Endothelial cell of umbilical vein (primary cell): Measurements from ENCODE around the gene DOK1. TPM values are rescaled to one million over a fixed set of nuclear protein-coding genes. Genes with fewer than 3 reads are reported as not detected.

Experiments used
- BruUV-seq: library from RNA; stranded (reverse); fragments of 400-500 nt; replicated peaks from 2 replicates; lab custom pipeline; 2021; lab: Mats Ljungman, UMichigan
- CTCF ChIA-PET: fragments of 300-600, 350-600 bp; sonication (Branson Sonifier 250); formaldehyde crosslinking; loops from one replicate; lab custom pipeline; 2021; ENCODE audit warnings: antibody characterized with exemption, inconsistent platforms; lab: Charles Lee
- POLR2A ChIA-PET: fragments of 300-600, 350-600 bp; sonication (Branson Sonifier 250); formaldehyde crosslinking; loops from one replicate; lab custom pipeline; 2021; ENCODE audit warnings: antibody characterized with exemption, inconsistent platforms; lab: Charles Lee
- DNase-seq: peaks from one replicate; pipeline ENCODE4 v3.0.0-alpha.2; 2011; ENCODE audit warnings: low read depth, low spot score
- FAIRE-seq: peaks from 2 replicates; lab custom pipeline; 2011; peaks lifted over from hg19 to GRCh38; lab: Jason Lieb, UNC
- H2AFZ ChIP-seq: 2 replicates; pipeline ENCODE4 v1.6.0; 2012; ENCODE audit warnings: low read depth, low read length, control low read depth, inconsistent platforms
- H3K27ac ChIP-seq: 2 replicates; pipeline ENCODE4 v1.5.1; 2011; ENCODE audit warnings: low read depth, mild to moderate bottlenecking, control low read depth, low read length, moderate library complexity; ENCODE audit not compliant: insufficient read depth
- H3K27me3 ChIP-seq, 2 experiments: 2 replicates each; pipeline versions ENCODE4 v1.6.0 to v1.6.1; 2011; ENCODE audit warnings: low read length in 2 of 2, mixed read lengths in 1 of 2; ENCODE audit not compliant: control insufficient read depth in 2 of 2, insufficient read depth in 2 of 2
- H3K36me3 ChIP-seq, 2 experiments: 2 replicates in 1 of 2; 3 replicates in 1 of 2; pipeline ENCODE4 v1.5.1; 2011; ENCODE audit warnings: low read length in 2 of 2, mild to moderate bottlenecking in 1 of 2, moderate library complexity in 1 of 2; ENCODE audit not compliant: control insufficient read depth in 2 of 2, insufficient read depth in 2 of 2; ENCODE audit errors: extremely low read depth in 1 of 2
- H3K4me1 ChIP-seq: 3 replicates; pipeline ENCODE4 v1.5.1; 2011; ENCODE audit warnings: mild to moderate bottlenecking, low read length; ENCODE audit not compliant: control insufficient read depth, insufficient read depth; ENCODE audit errors: extremely low read depth
- H3K4me2 ChIP-seq: 2 replicates; pipeline ENCODE4 v1.6.1; 2011; ENCODE audit warnings: low read length, control low read depth, mixed read lengths; ENCODE audit not compliant: insufficient read depth
- H3K4me3 ChIP-seq, 3 experiments: fragments of 200-600 bp in 1 of 3; sonication (generic), shearing (Covaris generic) in 1 of 3; replicated peaks in 1 of 3; 2 replicates each; pipeline ENCODE4 v1.5.1; 2011 to 2016; ENCODE audit warnings: control low read depth in 3 of 3, low read length in 3 of 3, mild to moderate bottlenecking in 2 of 3, inconsistent platforms in 1 of 3, low read depth in 1 of 3, moderate library complexity in 1 of 3; ENCODE audit not compliant: insufficient read depth in 1 of 3
- H3K79me2 ChIP-seq: 2 replicates; pipeline ENCODE4 v1.6.0; 2012; ENCODE audit warnings: low read length, inconsistent platforms; ENCODE audit not compliant: control insufficient read depth, insufficient read depth
- H3K9ac ChIP-seq: replicated peaks from 2 replicates; pipeline ENCODE3; 2011; ENCODE audit warnings: low read length, control low read depth; ENCODE audit not compliant: insufficient read depth; ENCODE audit errors: extremely low read depth
- H3K9me1 ChIP-seq: replicated peaks from 3 replicates; pipeline ENCODE4 v1.6.0; 2011; ENCODE audit warnings: mild to moderate bottlenecking, low read length; ENCODE audit not compliant: control insufficient read depth, insufficient read depth; ENCODE audit errors: extremely low read depth
- H3K9me3 ChIP-seq: replicated peaks from 2 replicates; pipeline ENCODE4 v1.5.1; 2012; ENCODE audit warnings: low read length, inconsistent platforms; ENCODE audit not compliant: control insufficient read depth, insufficient read depth
- H4K20me1 ChIP-seq: replicated peaks from 2 replicates; pipeline ENCODE3; 2011; ENCODE audit warnings: mild to moderate bottlenecking, low read length; ENCODE audit not compliant: control insufficient read depth, insufficient read depth; ENCODE audit errors: extremely low read depth
- EZH2 ChIP-seq: IDR thresholded peaks from 2 replicates; pipeline ENCODE4 v1.6.1; 2012; ENCODE audit warnings: borderline replicate concordance, low read depth, mild to moderate bottlenecking, moderate library complexity, low read length, inconsistent platforms; ENCODE audit not compliant: severe bottlenecking
- FOS ChIP-seq: IDR thresholded peaks from 2 replicates; pipeline ENCODE4 v1.6.1; 2011; ENCODE audit warnings: mild to moderate bottlenecking, low read length, moderate library complexity, borderline replicate concordance; ENCODE audit not compliant: insufficient read depth
- GATA2 ChIP-seq: IDR thresholded peaks from 2 replicates; pipeline ENCODE4 v1.7.0; 2011; ENCODE audit warnings: low read depth, mild to moderate bottlenecking, moderate library complexity, mixed read lengths, low read length; ENCODE audit not compliant: insufficient read length, insufficient read depth
- JUN ChIP-seq: IDR thresholded peaks from 2 replicates; pipeline ENCODE4 v1.6.1; 2011; ENCODE audit warnings: borderline replicate concordance, low read depth; ENCODE audit not compliant: insufficient read length, insufficient read depth
- MYC ChIP-seq: IDR thresholded peaks from one replicate; pipeline ENCODE4 v1.6.1; 2011; ENCODE audit warnings: mild to moderate bottlenecking, low read depth, low read length
- POLR2A ChIP-seq: IDR thresholded peaks from 2 replicates; pipeline ENCODE4 v1.6.1; 2012; ENCODE audit warnings: low read depth, mild to moderate bottlenecking, control low read depth, low read length
- POLR2AphosphoS5 ChIP-seq: IDR thresholded peaks from 2 replicates; pipeline ENCODE4 v1.6.1; 2012; ENCODE audit warnings: low read depth, mild to moderate bottlenecking, control low read depth, low read length, moderate library complexity; ENCODE audit not compliant: insufficient read depth
- dilution Hi-C: fragments of 300-500 bp; cut with MboI; formaldehyde crosslinking; loops from one replicate; pipeline ENCODE4 v1.15.0; 2019; ENCODE audit warnings: low sequenced_read_pairs; ENCODE audit not compliant: extremely low pct_ligation_motif_present
- intact Hi-C: fragments of 100-400 bp; cut with micrococcal nuclease; formaldehyde crosslinking; loops from one replicate; pipeline ENCODE4 v1.10.0; 2022
- polyA plus RNA-seq, 4 experiments: library from polyadenylated mRNA; depleted of rRNA in 3 of 4; stranded (reverse) in 3 of 4; unstranded in 1 of 4; fragments of >200 nt; gene quantifications; 2 replicates each; pipeline versions ENCODE4 v1.2.1 to v1.2.3, GENCODE V29; 2011 to 2012; ENCODE audit warnings: missing spikeins in 1 of 4
- total RNA-seq: library from RNA; stranded (reverse); gene quantifications from 2 replicates; pipeline ENCODE4 v1.2.3, GENCODE V29; 2021
- TF ChIP-seq, protein P1 (sequence below), 2 donors: IDR thresholded peaks; 1 replicate in 1 of 2; 2 replicates in 1 of 2; pipeline ENCODE4 v1.5.1; 2011; ENCODE audit warnings: low read length in 2 of 2, mild to moderate bottlenecking in 2 of 2, moderate library complexity in 2 of 2, control low read depth in 1 of 2, inconsistent platforms in 1 of 2, low read depth in 1 of 2; ENCODE audit not compliant: insufficient read depth in 1 of 2; ENCODE audit errors: extremely low read depth in 1 of 2
- TF ChIP-seq, protein P2 (sequence below): IDR thresholded peaks from 2 replicates; pipeline ENCODE4 v1.6.1; 2011; ENCODE audit not compliant: insufficient read depth, insufficient read length

The DOK1 gene
- total and polyA plus RNA-seq, 2 donors (not counting 3 experiments of a cell fraction or from before 2014, with no cell fraction given), result 10.4 to 12.7 TPM

DNA sequence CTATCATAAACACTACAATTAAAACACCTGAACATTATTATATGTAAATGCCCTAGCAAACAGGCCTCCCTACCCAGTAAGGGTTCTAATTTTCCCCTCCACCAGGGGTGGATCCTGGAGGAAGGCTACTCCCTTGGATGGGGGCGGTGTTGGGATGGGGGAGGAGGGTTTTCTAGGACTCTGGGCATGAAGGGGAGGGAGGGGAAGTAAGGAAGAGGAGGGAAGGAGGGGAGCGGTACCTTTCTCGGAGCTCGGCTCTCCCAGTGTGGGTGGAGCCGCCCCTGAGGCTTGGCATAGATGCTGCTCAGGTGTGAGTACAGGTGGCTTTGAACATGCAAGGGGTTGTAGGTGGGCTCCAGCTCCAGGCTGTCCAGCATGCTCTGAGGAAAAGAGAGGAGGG is 5.4 kb downstream of the DOK1 start:
- no peaks in the 10 kb centered on the region for H3K9me1 ChIP-seq
- H3K9me3 ChIP-seq, result no peaks in the 10 kb centered on the region
- H3K4me1 ChIP-seq, result peaks cover 7% of the 10 kb centered on the region
- CTCF ChIA-PET, result interaction anchor here (0.6 to 1.8 kb wide), 3 partner anchors 28 to 618 kb away, joined by 3 to 6 read pairs (median 3); partner anchors contain the start of genes CCDC142 and TTC31
- H3K27me3 ChIP-seq, result peaks cover 0 to 8% of the 10 kb centered on the region in 2 experiments
- DNase-seq, result no peak
- no peak overlapping the region for H3K27ac ChIP-seq
- H3K9ac ChIP-seq, result no peak overlapping the region
- H3K36me3 ChIP-seq, result peaks cover 0 to 4% of the 10 kb centered on the region in 2 experiments
- intact Hi-C loops (no loop called here), dilution Hi-C loops (no loop called here)
- H3K4me3 ChIP-seq, result no peak overlapping the region
- TF ChIP-seq POLR2AphosphoS5 (no peak), GATA2 (no peak), EZH2 (no peak), FOS (no peak), JUN (no peak), MYC (no peak), POLR2A (no peak)
- TF ChIP-seq, protein P1, sequence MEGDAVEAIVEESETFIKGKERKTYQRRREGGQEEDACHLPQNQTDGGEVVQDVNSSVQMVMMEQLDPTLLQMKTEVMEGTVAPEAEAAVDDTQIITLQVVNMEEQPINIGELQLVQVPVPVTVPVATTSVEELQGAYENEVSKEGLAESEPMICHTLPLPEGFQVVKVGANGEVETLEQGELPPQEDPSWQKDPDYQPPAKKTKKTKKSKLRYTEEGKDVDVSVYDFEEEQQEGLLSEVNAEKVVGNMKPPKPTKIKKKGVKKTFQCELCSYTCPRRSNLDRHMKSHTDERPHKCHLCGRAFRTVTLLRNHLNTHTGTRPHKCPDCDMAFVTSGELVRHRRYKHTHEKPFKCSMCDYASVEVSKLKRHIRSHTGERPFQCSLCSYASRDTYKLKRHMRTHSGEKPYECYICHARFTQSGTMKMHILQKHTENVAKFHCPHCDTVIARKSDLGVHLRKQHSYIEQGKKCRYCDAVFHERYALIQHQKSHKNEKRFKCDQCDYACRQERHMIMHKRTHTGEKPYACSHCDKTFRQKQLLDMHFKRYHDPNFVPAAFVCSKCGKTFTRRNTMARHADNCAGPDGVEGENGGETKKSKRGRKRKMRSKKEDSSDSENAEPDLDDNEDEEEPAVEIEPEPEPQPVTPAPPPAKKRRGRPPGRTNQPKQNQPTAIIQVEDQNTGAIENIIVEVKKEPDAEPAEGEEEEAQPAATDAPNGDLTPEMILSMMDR (IDR thresholded peaks at IDR 0.05; ENCODE audit: extremely low read depth in 1 of 2, insufficient read depth in 1 of 2, low read depth in 1 of 2, low read length in 2 of 2), result no peak
- TF ChIP-seq, protein P2, sequence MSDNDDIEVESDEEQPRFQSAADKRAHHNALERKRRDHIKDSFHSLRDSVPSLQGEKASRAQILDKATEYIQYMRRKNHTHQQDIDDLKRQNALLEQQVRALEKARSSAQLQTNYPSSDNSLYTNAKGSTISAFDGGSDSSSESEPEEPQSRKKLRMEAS, result no peak
- H4K20me1 ChIP-seq, result no peaks in the 10 kb centered on the region
- BruUV-seq, result no TSS peak
- POLR2A ChIA-PET, result no interaction called here
- H3K79me2 ChIP-seq, result no peaks in the 10 kb centered on the region
- FAIRE-seq, result no peak
- H3K4me2 ChIP-seq, result no peak overlapping the region
- no peak overlapping the region for H2AFZ ChIP-seq
